Measurements from ENCODE around the gene ASCC1.

ASCC1 gene

DNA sequence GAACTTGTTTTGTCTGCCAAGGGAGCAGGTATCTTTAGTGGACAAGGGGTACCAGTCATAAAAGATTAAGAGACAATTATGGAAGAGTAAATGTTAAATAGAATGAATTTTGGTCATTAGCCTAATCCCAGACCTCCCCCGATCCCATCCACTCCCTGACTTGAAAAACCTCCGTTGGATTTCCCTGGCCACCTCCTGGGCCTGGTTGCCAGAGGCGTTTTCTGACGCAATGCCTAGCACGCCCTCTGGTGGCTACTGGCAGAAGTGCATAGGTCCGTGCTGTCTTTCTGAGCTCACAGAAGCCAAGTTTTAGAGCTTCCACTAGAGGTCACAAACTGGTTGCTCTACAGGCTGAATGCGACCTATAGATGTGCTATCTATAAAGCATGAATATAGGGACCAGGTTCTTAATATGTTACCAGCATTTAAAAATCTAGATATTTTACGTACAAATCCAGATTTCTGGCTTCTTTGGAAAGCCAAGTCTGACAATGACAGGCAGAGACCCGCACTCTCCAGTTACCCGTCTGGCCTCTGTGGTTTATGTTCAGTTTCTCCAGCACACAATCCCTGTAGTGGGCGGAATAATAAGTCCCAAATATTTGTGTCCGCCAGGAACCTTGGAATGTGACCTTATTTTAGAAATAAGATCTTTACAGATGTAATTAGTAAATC lies 167.5 kb downstream of the ASCC1 start:
- DNase-seq (ENCODE audit: insufficient read length, low spot score): peak; percentile 73
- peak; percentile 100 for TF ChIP-seq CTCF (IDR thresholded peaks at IDR 0.05; ENCODE audit: insufficient read depth, missing control alignments)
- FAIRE-seq: no peak
